ENCODE results near the gene SCO1. TPM values are rescaled to one million over a fixed set of nuclear protein-coding genes. Genes with fewer than 3 reads are reported as not detected.
"Not testable (repeated sequence)": the region's sequence is repeated elsewhere in the genome, so short reads cannot be mapped to it uniquely, and the experiment has no call there.

The SCO1 gene
- total and polyA plus RNA-seq, 2 donors (not counting 1 experiment from before 2014, with no cell fraction given) = 5.9 to 28.6 TPM

DNA sequence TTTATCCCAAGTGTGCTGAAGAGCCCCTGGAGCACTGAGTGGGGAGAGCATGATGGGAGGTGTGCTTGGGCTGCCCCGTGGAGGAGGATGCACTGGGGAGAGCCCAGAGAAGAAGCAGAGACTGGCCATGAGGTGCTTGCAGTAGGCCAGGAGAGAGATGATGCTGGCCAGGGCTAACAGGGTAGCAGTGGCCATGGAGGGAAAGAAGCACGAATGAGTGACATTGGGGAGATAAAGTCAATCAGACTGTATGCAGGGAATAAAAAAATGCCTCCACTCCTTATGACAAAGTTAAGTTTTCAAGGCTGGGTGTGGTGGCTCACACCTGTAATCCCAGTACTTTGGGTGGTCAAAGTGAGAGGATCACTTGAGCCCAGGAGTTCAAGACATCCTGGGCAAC lies 37.9 kb upstream of the SCO1 start:
- Histone ChIP-seq H2AFZ (ENCODE audit: insufficient read depth, low read depth, low read length, poor library complexity, severe bottlenecking) (no peak overlapping the region), H3K27ac (ENCODE audit: low read length in 2 of 2) (no peak overlapping the region), H3K9ac (ENCODE audit: low read length) (no peak overlapping the region), H3K79me2 (ENCODE audit: control insufficient read depth, insufficient read depth, low read length) (no peaks in the 10 kb centered on the region), H3K4me2 (replicated peaks; ENCODE audit: low read depth, low read length, poor library complexity, severe bottlenecking) (no peak overlapping the region), H3K36me3 (replicated peaks in 1 of 2; ENCODE audit: control extremely low read depth in 1 of 2, control insufficient read depth in 1 of 2, extremely low read depth in 1 of 2, insufficient read depth in 2 of 2, low read length in 1 of 2) (no peaks in the 10 kb centered on the region), H3K9me3 (ENCODE audit: control extremely low read depth in 1 of 3, control insufficient read depth in 2 of 3, insufficient read depth in 1 of 3, low read length in 2 of 3) (no peaks in the 10 kb centered on the region), H3K4me1 (ENCODE audit: control insufficient read depth in 2 of 2, insufficient read depth in 2 of 2, low read length in 2 of 2) (peaks cover 0 to 7% of the 10 kb centered on the region in 2 donors), H3K4me3 (ENCODE audit: control extremely low read depth in 1 of 5, extremely low read depth in 1 of 5, insufficient read depth in 1 of 5, low read depth in 2 of 5, low read length in 4 of 5) (no peak overlapping the region), H3K27me3 (replicated peaks in 1 of 4; ENCODE audit: control extremely low read depth in 1 of 4, control insufficient read depth in 3 of 4, insufficient read depth in 4 of 4, low read length in 3 of 4) (no peaks in the 10 kb centered on the region), H4K20me1 (ENCODE audit: control insufficient read depth, insufficient read depth, low read length, poor library complexity, severe bottlenecking) (no peaks in the 10 kb centered on the region)
- H3K4me3 Mint-ChIP-seq = no peak overlapping the region
- CTCF ChIA-PET = no interaction called here
- DNase-seq (no peak), ATAC-seq (ENCODE audit: low read depth) (no peak)
- TF ChIP-seq EZH2 (IDR thresholded peaks at IDR 0.05; ENCODE audit: borderline replicate concordance, insufficient read depth, low read depth, low read length, poor library complexity, severe bottlenecking) = no peak
- TF ChIP-seq, protein P1, sequence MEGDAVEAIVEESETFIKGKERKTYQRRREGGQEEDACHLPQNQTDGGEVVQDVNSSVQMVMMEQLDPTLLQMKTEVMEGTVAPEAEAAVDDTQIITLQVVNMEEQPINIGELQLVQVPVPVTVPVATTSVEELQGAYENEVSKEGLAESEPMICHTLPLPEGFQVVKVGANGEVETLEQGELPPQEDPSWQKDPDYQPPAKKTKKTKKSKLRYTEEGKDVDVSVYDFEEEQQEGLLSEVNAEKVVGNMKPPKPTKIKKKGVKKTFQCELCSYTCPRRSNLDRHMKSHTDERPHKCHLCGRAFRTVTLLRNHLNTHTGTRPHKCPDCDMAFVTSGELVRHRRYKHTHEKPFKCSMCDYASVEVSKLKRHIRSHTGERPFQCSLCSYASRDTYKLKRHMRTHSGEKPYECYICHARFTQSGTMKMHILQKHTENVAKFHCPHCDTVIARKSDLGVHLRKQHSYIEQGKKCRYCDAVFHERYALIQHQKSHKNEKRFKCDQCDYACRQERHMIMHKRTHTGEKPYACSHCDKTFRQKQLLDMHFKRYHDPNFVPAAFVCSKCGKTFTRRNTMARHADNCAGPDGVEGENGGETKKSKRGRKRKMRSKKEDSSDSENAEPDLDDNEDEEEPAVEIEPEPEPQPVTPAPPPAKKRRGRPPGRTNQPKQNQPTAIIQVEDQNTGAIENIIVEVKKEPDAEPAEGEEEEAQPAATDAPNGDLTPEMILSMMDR (IDR thresholded peaks at IDR 0.05) = no peak
- intact Hi-C loops (cut with micrococcal nuclease) = no loop called here
- peaks cover 9% of the 10 kb centered on the region for H3K4me1 Mint-ChIP-seq
- H3K27me3 Mint-ChIP-seq = peaks cover 22% of the 10 kb centered on the region
- WGBS (ENCODE audit: insufficient coverage) = 92% methylated on average over 2 of the region's 2 CpGs
- no peaks in the 10 kb centered on the region for H3K9me3 Mint-ChIP-seq (ENCODE audit: insufficient read depth)
- H3K27ac Mint-ChIP-seq = no peak overlapping the region
- POLR2A ChIA-PET = no interaction called here

DNA sequence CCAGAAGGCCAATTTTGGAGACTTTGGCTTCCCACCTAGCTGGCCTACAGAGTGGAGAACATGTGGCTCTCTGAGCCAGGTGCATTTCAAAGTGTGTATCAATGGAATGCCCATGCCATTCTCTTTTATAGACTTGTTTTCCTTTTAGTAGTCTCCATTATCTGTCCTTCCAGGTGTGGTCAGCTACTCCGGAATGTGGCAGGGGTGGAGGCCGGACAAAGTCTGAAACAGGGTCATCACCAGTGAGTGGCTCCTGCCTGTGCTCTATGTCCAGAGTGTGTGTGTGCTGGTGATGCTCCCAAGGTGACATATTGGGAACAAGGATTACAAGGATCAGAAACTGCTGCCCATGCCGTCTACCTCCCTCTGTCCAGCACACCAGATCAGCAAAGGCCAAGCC lies 36.3 kb upstream of the SCO1 start:
- Mint-ChIP-seq H3K27me3 (peaks cover 17% of the 10 kb centered on the region), H3K4me1 (peaks cover 18% of the 10 kb centered on the region), H3K27ac (no peak overlapping the region), H3K9me3 (ENCODE audit: insufficient read depth) (no peaks in the 10 kb centered on the region), H3K4me3 (no peak overlapping the region)
- no peak overlapping the region for H2AFZ ChIP-seq (ENCODE audit: insufficient read depth, low read depth, low read length, poor library complexity, severe bottlenecking)
- peaks cover 0 to 12% of the 10 kb centered on the region in 2 donors for H3K4me1 ChIP-seq (ENCODE audit: control insufficient read depth in 2 of 2, insufficient read depth in 2 of 2, low read length in 2 of 2)
- no peaks in the 10 kb centered on the region for H3K36me3 ChIP-seq (replicated peaks in 1 of 2; ENCODE audit: control extremely low read depth in 1 of 2, control insufficient read depth in 1 of 2, extremely low read depth in 1 of 2, insufficient read depth in 2 of 2, low read length in 1 of 2)
- no peaks in the 10 kb centered on the region for H3K27me3 ChIP-seq (replicated peaks in 1 of 4; ENCODE audit: control extremely low read depth in 1 of 4, control insufficient read depth in 3 of 4, insufficient read depth in 4 of 4, low read length in 3 of 4)
- no peak overlapping the region for H3K9ac ChIP-seq (ENCODE audit: low read length)
- H3K4me3 ChIP-seq (ENCODE audit: control extremely low read depth in 1 of 5, extremely low read depth in 1 of 5, insufficient read depth in 1 of 5, low read depth in 2 of 5, low read length in 4 of 5) = no peak overlapping the region
- no peaks in the 10 kb centered on the region for H3K9me3 ChIP-seq (ENCODE audit: control extremely low read depth in 1 of 3, control insufficient read depth in 2 of 3, insufficient read depth in 1 of 3, low read length in 2 of 3)
- 95% methylated on average over 3 of the region's 3 CpGs for WGBS (ENCODE audit: insufficient coverage)
- H3K4me2 ChIP-seq (replicated peaks; ENCODE audit: low read depth, low read length, poor library complexity, severe bottlenecking) = no peak overlapping the region
- H3K79me2 ChIP-seq (ENCODE audit: control insufficient read depth, insufficient read depth, low read length) = no peaks in the 10 kb centered on the region
- ChIA-PET POLR2A (no interaction called here), CTCF (interaction anchor here (0.9 to 1.5 kb wide), 2 partner anchors 13 to 86 kb away, joined by 3 read pairs; no protein-coding TSS in a partner anchor)
- TF ChIP-seq, protein P1 (IDR thresholded peaks at IDR 0.05) = no peak
- no peak for TF ChIP-seq EZH2 (IDR thresholded peaks at IDR 0.05; ENCODE audit: borderline replicate concordance, insufficient read depth, low read depth, low read length, poor library complexity, severe bottlenecking)
- DNase-seq (no peak), ATAC-seq (ENCODE audit: low read depth) (no peak)
- intact Hi-C loops (cut with micrococcal nuclease) = no loop called here
- H4K20me1 ChIP-seq (ENCODE audit: control insufficient read depth, insufficient read depth, low read length, poor library complexity, severe bottlenecking) = no peaks in the 10 kb centered on the region
- no peak overlapping the region for H3K27ac ChIP-seq (ENCODE audit: low read length in 2 of 2)

DNA sequence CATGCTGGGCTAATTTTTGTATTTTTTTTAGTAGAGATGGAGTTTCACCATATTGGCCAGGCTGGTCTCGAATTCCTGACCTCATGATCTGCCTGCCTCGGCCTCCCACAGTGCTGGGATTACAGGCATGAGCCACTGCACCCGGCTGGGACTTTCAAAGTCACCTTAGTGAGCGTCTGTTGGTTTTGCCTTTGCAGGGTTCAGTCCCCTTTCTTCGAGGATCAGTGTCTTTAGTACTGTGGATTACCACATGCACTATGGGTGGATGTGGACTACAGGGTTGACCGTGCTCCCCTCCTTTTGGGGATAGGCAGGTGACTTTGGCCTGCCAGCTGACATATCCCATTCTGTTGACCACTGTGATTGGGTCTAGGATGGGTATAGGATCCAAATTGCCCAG lies 34.8 kb upstream of the SCO1 start:
- H3K27me3 ChIP-seq (replicated peaks in 1 of 4; ENCODE audit: control extremely low read depth in 1 of 4, control insufficient read depth in 3 of 4, insufficient read depth in 4 of 4, low read length in 3 of 4); H2AFZ ChIP-seq (ENCODE audit: insufficient read depth, low read depth, low read length, poor library complexity, severe bottlenecking); H3K36me3 ChIP-seq (replicated peaks in 1 of 2; ENCODE audit: control extremely low read depth in 1 of 2, control insufficient read depth in 1 of 2, extremely low read depth in 1 of 2, insufficient read depth in 2 of 2, low read length in 1 of 2); ATAC-seq (ENCODE audit: low read depth); H3K27me3 Mint-ChIP-seq; H3K4me3 Mint-ChIP-seq; H3K9me3 ChIP-seq (ENCODE audit: control extremely low read depth in 1 of 3, control insufficient read depth in 2 of 3, insufficient read depth in 1 of 3, low read length in 2 of 3); H3K4me2 ChIP-seq (replicated peaks; ENCODE audit: low read depth, low read length, poor library complexity, severe bottlenecking); H4K20me1 ChIP-seq (ENCODE audit: control insufficient read depth, insufficient read depth, low read length, poor library complexity, severe bottlenecking); H3K4me1 ChIP-seq (ENCODE audit: control insufficient read depth in 2 of 2, insufficient read depth in 2 of 2, low read length in 2 of 2); H3K9ac ChIP-seq (ENCODE audit: low read length); POLR2A ChIA-PET; H3K27ac ChIP-seq (ENCODE audit: low read length in 2 of 2); H3K79me2 ChIP-seq (ENCODE audit: control insufficient read depth, insufficient read depth, low read length); DNase-seq; intact Hi-C loops (cut with micrococcal nuclease); H3K9me3 Mint-ChIP-seq (ENCODE audit: insufficient read depth); H3K27ac Mint-ChIP-seq; H3K4me3 ChIP-seq (ENCODE audit: control extremely low read depth in 1 of 5, extremely low read depth in 1 of 5, insufficient read depth in 1 of 5, low read depth in 2 of 5, low read length in 4 of 5): not testable (repeated sequence)
- peaks cover 16% of the 10 kb centered on the region for H3K4me1 Mint-ChIP-seq
- CTCF ChIA-PET = interaction anchor here (1.2 to 1.5 kb wide), 2 partner anchors 14 to 112 kb away, joined by 3 to 4 read pairs; no protein-coding TSS in a partner anchor
- WGBS (ENCODE audit: insufficient coverage) = 77% methylated on average over 6 of the region's 6 CpGs

All from B cell (primary cell).